Keratinocyte (primary cell): Measurements from ENCODE around the gene DHX15. TPM values are rescaled to one million over a fixed set of nuclear protein-coding genes. Genes with fewer than 3 reads are reported as not detected.

ENCODE experiments used
- DNase-seq: peaks from one replicate; pipeline ENCODE4 v3.0.0-alpha.2; 2011; ENCODE audit warnings: low read depth, missing footprints, low spot score
- FAIRE-seq: peaks from 2 replicates; lab custom pipeline; 2011; peaks lifted over from hg19 to GRCh38; lab: Jason Lieb, UNC
- H2AFZ ChIP-seq: 2 replicates; pipeline ENCODE4 v1.6.0; 2012; ENCODE audit warnings: low read length, control low read depth, inconsistent platforms; ENCODE audit not compliant: control insufficient read depth
- H3K27ac ChIP-seq: 2 replicates; pipeline ENCODE4 v1.5.1; 2011; ENCODE audit warnings: low read length; ENCODE audit not compliant: control insufficient read depth, insufficient read depth
- H3K27me3 ChIP-seq: 3 replicates; pipeline ENCODE4 v1.6.0; 2011; ENCODE audit warnings: low read length; ENCODE audit not compliant: control insufficient read depth, insufficient read depth; ENCODE audit errors: extremely low read depth
- H3K36me3 ChIP-seq, 2 experiments: 2 replicates in 1 of 2; 3 replicates in 1 of 2; pipeline ENCODE4 v1.5.1; 2011; ENCODE audit warnings: low read length in 2 of 2, mild to moderate bottlenecking in 1 of 2; ENCODE audit not compliant: control insufficient read depth in 2 of 2, insufficient read depth in 2 of 2; ENCODE audit errors: extremely low read depth in 1 of 2
- H3K4me1 ChIP-seq: 3 replicates; pipeline ENCODE4 v1.5.1; 2011; ENCODE audit warnings: low read length; ENCODE audit not compliant: control insufficient read depth, insufficient read depth; ENCODE audit errors: extremely low read depth
- H3K4me2 ChIP-seq: 3 replicates; pipeline ENCODE4 v1.6.0; 2011; ENCODE audit warnings: low read depth, low read length; ENCODE audit not compliant: control insufficient read depth, insufficient read depth; ENCODE audit errors: extremely low read depth
- H3K4me3 ChIP-seq, 3 experiments: fragments of 200-600 bp in 1 of 3; sonication (generic) in 1 of 3; 2 replicates in 2 of 3; 3 replicates in 1 of 3; pipeline ENCODE4 v1.5.1; 2011 to 2016; ENCODE audit warnings: low read length in 3 of 3, mild to moderate bottlenecking in 3 of 3, control low read depth in 2 of 3, inconsistent platforms in 1 of 3, low read depth in 1 of 3, mixed read lengths in 1 of 3, mixed run types in 1 of 3, moderate library complexity in 1 of 3; ENCODE audit not compliant: control insufficient read depth in 2 of 3, insufficient read depth in 2 of 3; ENCODE audit errors: extremely low read depth in 1 of 3
- H3K79me2 ChIP-seq: 2 replicates; pipeline ENCODE4 v1.6.0; 2012; ENCODE audit warnings: low read length; ENCODE audit not compliant: control insufficient read depth, insufficient read depth
- H3K9ac ChIP-seq: 3 replicates; pipeline ENCODE4 v1.6.0; 2011; ENCODE audit warnings: low read length; ENCODE audit not compliant: control insufficient read depth, insufficient read depth; ENCODE audit errors: extremely low read depth
- H3K9me1 ChIP-seq: 3 replicates; pipeline ENCODE4 v1.6.0; 2011; ENCODE audit warnings: low read length; ENCODE audit not compliant: control insufficient read depth, insufficient read depth; ENCODE audit errors: extremely low read depth
- H3K9me3 ChIP-seq: 2 replicates; pipeline ENCODE4 v1.5.1; 2012; ENCODE audit warnings: low read depth, low read length; ENCODE audit not compliant: control insufficient read depth
- H4K20me1 ChIP-seq: 3 replicates; pipeline ENCODE4 v1.6.0; 2011; ENCODE audit warnings: low read length; ENCODE audit not compliant: control insufficient read depth, insufficient read depth; ENCODE audit errors: extremely low read depth
- CTCF ChIP-seq, 3 experiments: IDR thresholded peaks in 1 of 3; conservative IDR thresholded peaks in 1 of 3; optimal IDR thresholded peaks in 1 of 3; 2 replicates in 2 of 3; 3 replicates in 1 of 3; pipeline versions ENCODE3 to v1.5.1; 2011; ENCODE audit warnings: low read length in 3 of 3, mild to moderate bottlenecking in 3 of 3, moderate library complexity in 2 of 3, control low read depth in 1 of 3, inconsistent platforms in 1 of 3; ENCODE audit not compliant: insufficient read depth in 2 of 3; ENCODE audit errors: extremely low read depth in 1 of 3
- EZH2 ChIP-seq: IDR thresholded peaks from one replicate; pipeline ENCODE4 v1.6.1; 2012; ENCODE audit warnings: inconsistent platforms, mild to moderate bottlenecking, low read length, moderate library complexity
- dilution Hi-C: fragments of 300-500 bp; cut with MboI; formaldehyde crosslinking; loops from one replicate; pipeline ENCODE4 v1.7.0; 2020; ENCODE audit warnings: low sequenced_read_pairs; ENCODE audit not compliant: extremely low pct_ligation_motif_present
- polyA plus RNA-seq, 5 experiments: library from polyadenylated mRNA; depleted of rRNA in 3 of 5; stranded (reverse) in 3 of 5; stranded (forward) in 1 of 5; unstranded in 1 of 5; fragments of >200 nt; gene quantifications; 1 replicate in 1 of 5; 2 replicates in 3 of 5; 3 replicates in 1 of 5; pipeline versions ENCODE4 v1.2.1 to v1.2.3, GENCODE V29; 2011 to 2012; ENCODE audit warnings: missing spikeins in 2 of 5, low read depth in 1 of 5, low replicate concordance in 1 of 5

The DHX15 gene
- polyA plus RNA-seq, 1 donor (not counting 4 experiments of a cell fraction or from before 2014, with no cell fraction given), result 206 TPM

GRCh38 chr4:24574236-24574635 is 10.1 kb downstream of the DHX15 start:
- Histone ChIP-seq H3K4me3 (no peak overlapping the region), H3K9me1 (no peaks in the 10 kb centered on the region), H3K27ac (no peak overlapping the region), H3K4me2 (no peak overlapping the region), H3K9ac (no peak overlapping the region), H3K4me1 (peaks cover 6% of the 10 kb centered on the region), H4K20me1 (peaks cover 43% of the 10 kb centered on the region), H3K9me3 (no peaks in the 10 kb centered on the region), H3K79me2 (peaks cover 98% of the 10 kb centered on the region), H3K36me3 (peaks cover 13 to 54% of the 10 kb centered on the region in 2 experiments), H3K27me3 (no peaks in the 10 kb centered on the region), H2AFZ (no peak overlapping the region)
- FAIRE-seq (no peak), DNase-seq (no peak)
- dilution Hi-C loops, result no loop called here
- TF ChIP-seq EZH2 (no peak), CTCF (optimal IDR thresholded peaks at IDR 0.05 in 1 of 3, IDR thresholded peaks at IDR 0.05 in 1 of 3, conservative IDR thresholded peaks at IDR 0.05 in 1 of 3; ENCODE audit: extremely low read depth in 1 of 3, insufficient read depth in 2 of 3, low read length in 3 of 3) (no peak)

DNA sequence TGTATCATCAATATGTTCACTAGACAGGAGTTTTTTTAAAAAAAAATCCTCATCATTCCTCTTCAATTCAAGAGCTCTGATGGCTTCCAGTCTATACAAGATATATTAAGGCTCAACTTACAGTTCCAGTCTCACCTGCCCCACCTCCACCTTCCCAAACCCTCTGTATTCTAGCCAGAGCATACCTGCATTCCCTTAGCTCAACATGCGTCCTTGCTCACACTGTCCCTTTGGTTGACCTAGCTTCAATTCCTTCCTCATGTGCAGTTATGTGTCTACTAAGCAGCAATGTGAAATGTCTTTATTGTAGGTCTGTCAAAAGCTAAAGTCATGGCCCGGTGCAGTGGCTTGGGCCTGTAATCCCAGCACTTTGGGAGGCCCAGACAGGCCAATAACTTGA is 10.8 kb downstream of the DHX15 start:
- dilution Hi-C loops, result no loop called here
- TF ChIP-seq EZH2 (no peak), CTCF (optimal IDR thresholded peaks at IDR 0.05 in 1 of 3, IDR thresholded peaks at IDR 0.05 in 1 of 3, conservative IDR thresholded peaks at IDR 0.05 in 1 of 3; ENCODE audit: extremely low read depth in 1 of 3, insufficient read depth in 2 of 3, low read length in 3 of 3) (no peak)
- Histone ChIP-seq H3K36me3 (peaks cover 13 to 48% of the 10 kb centered on the region in 2 experiments), H3K4me3 (no peak overlapping the region), H3K27ac (no peak overlapping the region), H3K4me1 (no peaks in the 10 kb centered on the region), H3K27me3 (no peaks in the 10 kb centered on the region), H3K9ac (no peak overlapping the region), H4K20me1 (peaks cover 37% of the 10 kb centered on the region), H3K9me1 (no peaks in the 10 kb centered on the region), H3K4me2 (no peak overlapping the region), H3K79me2 (peaks cover 98% of the 10 kb centered on the region), H2AFZ (no peak overlapping the region), H3K9me3 (no peaks in the 10 kb centered on the region)
- FAIRE-seq (peak; percentile 41), DNase-seq (no peak)
